Loucy (cell line): ENCODE measurements around the gene KLRG1.

Experiments
- H2AFZ ChIP-seq: fragments of 200-600 bp; sonication (generic); 2 replicates; pipeline ENCODE4 v1.6.0; 2016; ENCODE audit warnings: antibody characterized with exemption, mild to moderate bottlenecking, low read length, moderate library complexity
- H3F3A ChIP-seq: fragments of 200-600 bp; 2 replicates; pipeline ENCODE4 v1.6.0; 2016; ENCODE audit warnings: antibody characterized with exemption, low read depth, mild to moderate bottlenecking
- H3K27me3 ChIP-seq: fragments of 200-600 bp; sonication (generic); 2 replicates; pipeline ENCODE4 v1.6.1; 2014; ENCODE audit warnings: low read length, mild to moderate bottlenecking; ENCODE audit not compliant: insufficient read depth, poor library complexity, severe bottlenecking
- H3K36me3 ChIP-seq: fragments of 200-600 bp; sonication (generic); 2 replicates; pipeline ENCODE4 v1.6.1; 2016; ENCODE audit warnings: low read length; ENCODE audit not compliant: insufficient read depth
- H3K4me1 ChIP-seq: fragments of 200-600 bp; sonication (generic); 2 replicates; pipeline ENCODE4 v1.5.1; 2014; ENCODE audit warnings: low read length, mild to moderate bottlenecking; ENCODE audit not compliant: insufficient read depth, poor library complexity, severe bottlenecking
- H3K4me2 ChIP-seq: fragments of 200-600 bp; sonication (generic); 2 replicates; pipeline ENCODE4 v1.6.0; 2014; ENCODE audit warnings: antibody characterized with exemption, low read length, low read depth, mild to moderate bottlenecking; ENCODE audit not compliant: poor library complexity, severe bottlenecking
- H3K4me3 ChIP-seq: fragments of 200-600 bp; sonication (generic); 2 replicates; pipeline ENCODE4 v1.5.1; 2014; ENCODE audit warnings: low read length, mild to moderate bottlenecking, mixed read lengths; ENCODE audit not compliant: poor library complexity, severe bottlenecking
- H3K79me2 ChIP-seq: fragments of 200-600 bp; sonication (generic); 2 replicates; pipeline ENCODE4 v1.6.1; 2014; ENCODE audit warnings: low read length; ENCODE audit not compliant: insufficient read depth
- H3K9ac ChIP-seq: fragments of 200-600 bp; sonication (generic); 2 replicates; pipeline ENCODE4 v1.6.0; 2014; ENCODE audit warnings: mild to moderate bottlenecking, low read depth, low read length, moderate library complexity; ENCODE audit not compliant: poor library complexity, severe bottlenecking
- H3K9me2 ChIP-seq: fragments of 200-600 bp; sonication (generic); replicated peaks from 2 replicates; pipeline ENCODE4 v1.6.1; 2016; ENCODE audit warnings: low read depth, low read length, mixed read lengths
- H3K9me3 ChIP-seq: fragments of 200-600 bp; sonication (generic); 2 replicates; pipeline ENCODE4 v1.6.1; 2014; ENCODE audit warnings: mild to moderate bottlenecking, antibody characterized with exemption, low read length, low read depth; ENCODE audit not compliant: insufficient read depth
- H4K20me1 ChIP-seq: fragments of 200-600 bp; sonication (generic); 2 replicates; pipeline ENCODE4 v1.6.0; 2014; ENCODE audit warnings: antibody characterized with exemption, low read length, mild to moderate bottlenecking; ENCODE audit not compliant: insufficient read depth, poor library complexity, severe bottlenecking
- EZH2phosphoT487 ChIP-seq: fragments of 200-600 bp; IDR thresholded peaks from 2 replicates; pipeline ENCODE4 v1.6.1; 2018; ENCODE audit warnings: antibody characterized with exemption, mild to moderate bottlenecking, moderate library complexity, borderline replicate concordance
- TF ChIP-seq, protein P1 (sequence below): fragments of 200-600 bp; sonication (generic); conservative IDR thresholded peaks from 2 replicates; pipeline ENCODE4 v1.5.1; 2014; ENCODE audit warnings: mild to moderate bottlenecking, antibody characterized with exemption, low read length

Gene KLRG1

DNA sequence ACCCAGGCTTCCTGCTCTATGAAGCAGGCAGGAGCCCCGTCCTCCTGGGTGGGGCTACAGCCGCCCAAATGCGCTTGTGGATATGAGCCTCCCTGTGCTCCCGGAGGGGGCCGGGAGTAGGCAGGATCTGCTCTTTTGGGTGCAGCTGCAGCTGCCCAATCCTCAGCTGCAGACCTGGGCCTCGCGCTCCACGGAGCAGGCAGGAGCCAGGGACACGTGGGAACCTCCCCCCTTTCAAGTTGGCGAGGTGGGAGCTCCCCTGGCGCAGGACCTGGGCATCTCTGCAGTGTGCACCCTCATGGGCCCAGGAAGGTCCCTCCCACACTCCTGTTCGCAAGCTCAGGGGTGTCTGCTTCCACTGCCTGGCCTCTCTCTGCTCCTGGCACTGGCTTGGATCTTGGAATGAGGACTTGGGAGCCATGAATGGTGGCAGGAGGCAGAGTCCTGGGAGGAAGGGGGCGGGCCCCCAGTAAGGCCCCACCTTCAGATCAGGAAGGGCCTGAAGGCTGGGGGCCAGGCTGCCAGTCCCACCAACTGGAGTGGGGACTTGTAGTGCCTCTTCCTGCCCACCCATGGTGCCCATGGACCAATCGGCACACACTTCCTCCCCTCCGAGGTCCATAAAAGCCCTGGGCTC lies 61.3 kb downstream of the KLRG1 start:
- Histone ChIP-seq H3K9me3 (no peaks in the 10 kb centered on the region), H3K9ac (no peak overlapping the region), H3K79me2 (no peaks in the 10 kb centered on the region), H3K4me2 (no peak overlapping the region), H3K4me1 (peaks cover 3% of the 10 kb centered on the region), H3K27me3 (no peaks in the 10 kb centered on the region), H3K36me3 (no peaks in the 10 kb centered on the region), H2AFZ (no peak overlapping the region), H4K20me1 (no peaks in the 10 kb centered on the region), H3K4me3 (no peak overlapping the region), H3F3A (no peaks in the 10 kb centered on the region), H3K9me2 (no peaks in the 10 kb centered on the region)
- TF ChIP-seq, protein P1, sequence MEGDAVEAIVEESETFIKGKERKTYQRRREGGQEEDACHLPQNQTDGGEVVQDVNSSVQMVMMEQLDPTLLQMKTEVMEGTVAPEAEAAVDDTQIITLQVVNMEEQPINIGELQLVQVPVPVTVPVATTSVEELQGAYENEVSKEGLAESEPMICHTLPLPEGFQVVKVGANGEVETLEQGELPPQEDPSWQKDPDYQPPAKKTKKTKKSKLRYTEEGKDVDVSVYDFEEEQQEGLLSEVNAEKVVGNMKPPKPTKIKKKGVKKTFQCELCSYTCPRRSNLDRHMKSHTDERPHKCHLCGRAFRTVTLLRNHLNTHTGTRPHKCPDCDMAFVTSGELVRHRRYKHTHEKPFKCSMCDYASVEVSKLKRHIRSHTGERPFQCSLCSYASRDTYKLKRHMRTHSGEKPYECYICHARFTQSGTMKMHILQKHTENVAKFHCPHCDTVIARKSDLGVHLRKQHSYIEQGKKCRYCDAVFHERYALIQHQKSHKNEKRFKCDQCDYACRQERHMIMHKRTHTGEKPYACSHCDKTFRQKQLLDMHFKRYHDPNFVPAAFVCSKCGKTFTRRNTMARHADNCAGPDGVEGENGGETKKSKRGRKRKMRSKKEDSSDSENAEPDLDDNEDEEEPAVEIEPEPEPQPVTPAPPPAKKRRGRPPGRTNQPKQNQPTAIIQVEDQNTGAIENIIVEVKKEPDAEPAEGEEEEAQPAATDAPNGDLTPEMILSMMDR: no peak
- no peak for TF ChIP-seq EZH2phosphoT487

DNA sequence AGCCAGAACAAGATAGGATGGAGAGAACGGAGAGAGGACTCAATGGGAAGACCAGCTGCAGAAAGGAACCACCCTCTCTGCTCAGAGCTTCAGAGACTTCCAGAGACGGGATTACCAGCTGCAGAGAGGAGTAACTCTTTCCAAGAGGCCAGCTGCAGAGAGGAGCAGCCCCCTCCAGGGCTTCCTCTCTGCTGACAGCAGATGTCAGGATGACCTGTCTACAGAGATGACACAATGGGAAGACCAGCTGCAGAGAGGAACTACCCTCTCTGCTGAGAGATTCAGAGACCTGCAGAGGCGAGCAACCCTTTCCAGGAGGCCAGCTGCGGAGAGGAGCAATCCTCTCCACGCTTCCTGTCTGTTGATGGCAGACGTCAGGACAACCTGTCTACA lies 61.8 kb downstream of the KLRG1 start:
- Histone ChIP-seq H3K79me2 (no peaks in the 10 kb centered on the region), H3K9ac (no peak overlapping the region), H3K9me3 (no peaks in the 10 kb centered on the region), H3K4me3 (no peak overlapping the region), H3K4me1 (peaks cover 3% of the 10 kb centered on the region), H3K4me2 (no peak overlapping the region), H3K9me2 (no peaks in the 10 kb centered on the region), H3K27me3 (no peaks in the 10 kb centered on the region), H4K20me1 (no peaks in the 10 kb centered on the region), H3K36me3 (no peaks in the 10 kb centered on the region), H2AFZ (no peak overlapping the region), H3F3A (no peaks in the 10 kb centered on the region)
- TF ChIP-seq, protein P1: no peak
- TF ChIP-seq EZH2phosphoT487: no peak

DNA sequence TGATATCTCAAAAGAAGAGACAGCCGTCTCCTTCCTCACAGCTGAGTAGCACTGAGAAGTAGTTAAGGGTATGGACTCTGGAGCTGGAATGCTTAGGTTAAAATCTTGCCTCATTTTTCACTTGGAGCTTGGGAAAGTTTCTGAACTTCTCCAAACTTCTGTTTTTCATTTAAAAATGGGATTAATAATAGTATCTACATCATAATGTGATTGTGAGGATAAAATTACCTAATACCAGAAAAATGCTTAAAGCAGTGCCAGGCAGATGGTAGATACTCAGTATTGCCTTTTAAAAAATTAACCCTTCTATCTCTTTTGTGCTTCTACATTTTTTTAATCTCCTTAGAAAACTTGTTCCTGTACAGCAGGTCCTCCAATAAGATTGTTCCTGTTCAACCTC lies 63.3 kb downstream of the KLRG1 start:
- no peak overlapping the region for H3K4me3 ChIP-seq
- no peaks in the 10 kb centered on the region for H3K79me2 ChIP-seq
- H3K4me2 ChIP-seq: no peak overlapping the region
- no peak overlapping the region for H3K9ac ChIP-seq
- no peaks in the 10 kb centered on the region for H3K36me3 ChIP-seq
- H3K9me3 ChIP-seq: no peaks in the 10 kb centered on the region
- H3K27me3 ChIP-seq: no peaks in the 10 kb centered on the region
- H3F3A ChIP-seq: no peaks in the 10 kb centered on the region
- H3K9me2 ChIP-seq: no peaks in the 10 kb centered on the region
- no peak for TF ChIP-seq EZH2phosphoT487
- TF ChIP-seq, protein P1: no peak
- H4K20me1 ChIP-seq: no peaks in the 10 kb centered on the region
- H2AFZ ChIP-seq: no peak overlapping the region
- H3K4me1 ChIP-seq: no peaks in the 10 kb centered on the region
